Stimulated activated CD4-positive, alpha-beta T cell treated with anti-CD3 and anti-CD28 coated beads, Interleukin-4, amount 100 ng/mL, for 48 hours (primary cell): ENCODE data around the gene LRRC2.
"Not testable (repeated sequence)": the region's sequence is repeated elsewhere in the genome, so short reads cannot be mapped to it uniquely, and the experiment has no call there.

ENCODE experiments used
- DNase-seq, 2 donors: peaks; one replicate each; pipeline ENCODE4 v3.0.0-alpha.2; 2020; ENCODE audit warnings: low read depth in 2 of 2

Gene LRRC2

DNA sequence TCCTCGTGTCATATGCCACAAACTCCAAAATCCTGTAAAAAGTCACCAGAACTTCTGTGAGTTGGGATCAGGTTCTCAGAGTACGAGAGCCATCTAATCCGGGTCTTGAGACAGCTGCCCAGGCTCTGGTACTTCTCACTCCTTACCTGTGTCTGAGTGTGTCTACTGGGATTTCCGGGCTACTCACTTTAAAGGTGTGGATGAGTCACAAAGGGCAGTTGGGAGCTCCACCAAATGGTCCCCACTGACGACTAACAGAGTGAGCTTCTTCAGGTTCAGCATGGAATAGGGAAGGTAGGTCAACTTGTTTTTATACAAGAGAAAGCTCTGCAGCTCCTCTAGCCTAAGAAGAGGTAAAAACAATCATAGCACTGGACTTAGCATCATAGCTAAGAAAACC is 38.9 kb downstream of the LRRC2 start:
- no peak for DNase-seq

DNA sequence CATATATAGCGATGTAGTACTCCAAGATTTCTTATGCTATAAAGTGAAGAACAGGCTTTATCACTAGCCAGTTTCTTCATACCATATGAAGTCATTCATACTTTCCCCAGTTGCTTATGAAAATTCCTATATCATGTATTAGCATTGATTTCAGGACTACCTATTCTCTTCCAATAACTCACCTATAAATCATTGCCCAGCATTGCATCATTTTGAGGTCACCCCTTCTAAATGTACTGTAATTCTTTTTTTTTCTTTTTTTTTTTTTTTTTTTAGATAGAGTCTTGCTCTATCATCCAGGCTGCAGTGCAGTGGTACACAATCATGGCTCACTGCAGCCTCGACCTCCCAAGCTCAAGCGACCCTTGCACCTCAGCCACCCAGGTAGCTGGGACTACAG is 41.3 kb downstream of the LRRC2 start:
- DNase-seq: no peak

DNA sequence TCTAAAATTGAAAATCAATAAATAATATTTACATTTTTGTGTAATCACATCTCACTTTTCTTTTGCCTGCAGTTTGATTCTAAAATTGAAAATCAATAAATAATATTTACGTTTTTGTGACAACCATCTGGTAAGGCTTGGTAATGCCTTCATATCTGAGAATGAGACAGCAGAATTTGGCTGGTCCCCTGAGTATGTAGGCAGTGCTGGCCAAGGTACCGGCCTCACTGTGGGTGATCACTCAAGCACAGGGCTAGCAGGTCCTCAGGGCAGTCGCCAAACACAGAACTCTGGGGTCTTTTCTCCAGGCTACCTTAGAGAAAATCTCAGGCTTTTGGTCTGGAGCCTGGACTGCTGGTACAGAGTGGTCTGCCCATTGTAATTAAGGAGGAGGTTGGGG is 42.1 kb downstream of the LRRC2 start:
- no peak for DNase-seq

DNA sequence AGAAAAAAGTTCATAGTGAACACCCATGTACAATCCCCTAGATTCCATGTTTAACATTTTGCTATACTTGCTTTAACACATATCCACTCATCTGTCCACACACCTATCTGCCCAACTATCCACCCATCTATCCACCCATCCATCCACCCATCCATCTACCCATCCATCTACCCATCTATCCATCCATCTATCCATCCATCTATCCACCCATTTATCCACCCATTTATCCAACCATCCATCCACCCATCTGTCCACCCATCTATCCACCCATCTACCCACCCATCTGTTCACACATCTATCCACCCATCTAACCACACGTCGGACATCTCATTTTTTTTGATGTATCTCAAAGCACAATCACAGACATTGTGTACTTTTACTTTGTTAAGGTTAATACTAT is 42.5 kb downstream of the LRRC2 start:
- no peak for DNase-seq

DNA sequence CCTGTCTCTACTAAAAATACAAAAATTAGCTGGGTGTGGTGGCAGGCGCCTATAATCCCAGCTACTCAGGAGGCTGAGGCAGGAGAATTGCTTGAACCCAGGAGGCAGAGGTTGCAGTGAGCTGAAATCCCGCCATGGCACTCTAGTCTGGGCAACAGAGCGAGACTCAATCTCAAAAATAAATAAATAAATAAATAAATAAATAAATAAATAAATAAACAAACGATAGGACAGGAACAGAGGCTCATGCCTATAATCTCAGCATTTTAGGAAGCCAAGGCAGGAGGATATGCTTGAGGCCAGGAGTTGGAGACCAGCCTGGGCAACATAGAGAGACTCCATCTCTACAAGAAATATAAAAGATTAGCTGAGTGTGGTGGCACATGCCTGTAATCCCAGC is 43.9 kb downstream of the LRRC2 start:
- DNase-seq: not testable (repeated sequence)

DNA sequence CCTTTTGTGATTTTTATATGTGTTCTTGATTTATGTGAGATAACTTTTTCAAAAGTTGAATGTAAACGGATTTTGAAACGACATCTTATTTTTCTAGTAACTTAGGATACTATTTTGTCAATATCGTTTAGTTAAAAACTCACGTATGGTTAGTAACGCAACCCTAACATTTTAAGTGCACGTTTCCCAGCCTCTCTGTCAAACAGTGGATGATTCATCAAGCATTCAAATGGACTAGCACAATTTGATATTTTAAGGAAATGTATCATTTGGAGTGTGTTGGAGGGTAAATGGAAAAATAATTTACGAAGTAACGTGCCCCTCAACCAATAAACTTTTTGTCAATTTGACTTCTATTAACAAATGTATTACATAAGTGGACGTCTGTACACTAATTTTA is 45.0 kb downstream of the LRRC2 start:
- no peak for DNase-seq

DNA sequence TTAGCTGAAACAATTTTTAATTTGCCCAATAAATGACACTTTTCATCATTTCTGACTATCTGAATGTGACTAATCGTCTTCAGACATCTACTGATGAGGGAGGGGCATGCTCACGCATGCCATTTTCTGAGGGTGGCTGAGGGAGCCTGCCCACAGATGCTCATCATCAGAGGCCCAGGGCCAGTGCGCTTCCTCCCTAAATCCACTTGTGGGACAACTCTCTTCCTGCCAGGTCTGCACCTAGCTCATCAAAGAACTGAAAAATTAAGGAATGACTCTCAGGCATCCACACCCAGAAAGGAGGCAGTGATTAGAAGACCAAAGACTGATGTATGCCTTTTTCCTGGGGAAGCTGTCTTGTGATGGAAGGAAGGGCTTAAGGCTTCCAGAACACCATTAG is 45.6 kb downstream of the LRRC2 start:
- no peak for DNase-seq

DNA sequence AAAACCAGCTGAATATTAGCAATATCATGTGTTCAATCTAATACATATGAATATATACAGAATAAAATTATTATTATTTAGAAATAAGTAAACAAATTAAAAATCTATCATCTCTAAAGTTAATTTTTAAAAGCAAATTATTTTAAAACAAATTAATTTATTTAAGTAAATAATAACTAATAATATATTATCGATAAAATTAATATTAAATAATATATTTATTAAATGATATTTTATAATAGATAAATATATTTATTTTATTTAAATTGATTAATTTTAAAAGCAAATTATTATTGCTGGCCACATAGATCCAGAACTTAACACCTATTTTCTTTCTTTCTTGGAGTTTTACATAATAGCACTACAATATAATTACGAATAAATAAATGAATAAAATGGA is 46.1 kb downstream of the LRRC2 start:
- no peak for DNase-seq

DNA sequence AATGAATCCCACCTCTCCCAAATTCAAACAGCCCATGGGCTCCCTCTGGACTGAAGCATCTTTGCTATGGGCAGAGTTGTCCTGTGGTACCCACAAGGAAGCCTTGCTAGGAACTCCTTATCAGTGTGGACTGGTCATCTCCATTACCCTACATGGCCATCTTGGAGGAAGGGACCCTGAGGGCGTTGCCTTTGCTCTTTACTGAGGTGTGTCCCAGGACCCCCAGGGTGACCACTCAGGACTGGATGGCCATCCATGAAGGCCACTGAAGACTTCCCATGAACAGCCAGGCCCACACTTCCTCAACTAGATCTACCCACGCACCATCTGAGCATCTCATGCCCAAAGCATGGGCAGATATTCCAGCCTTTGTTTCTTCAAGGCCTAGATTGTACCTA is 48.3 kb downstream of the LRRC2 start:
- DNase-seq: no peak

DNA sequence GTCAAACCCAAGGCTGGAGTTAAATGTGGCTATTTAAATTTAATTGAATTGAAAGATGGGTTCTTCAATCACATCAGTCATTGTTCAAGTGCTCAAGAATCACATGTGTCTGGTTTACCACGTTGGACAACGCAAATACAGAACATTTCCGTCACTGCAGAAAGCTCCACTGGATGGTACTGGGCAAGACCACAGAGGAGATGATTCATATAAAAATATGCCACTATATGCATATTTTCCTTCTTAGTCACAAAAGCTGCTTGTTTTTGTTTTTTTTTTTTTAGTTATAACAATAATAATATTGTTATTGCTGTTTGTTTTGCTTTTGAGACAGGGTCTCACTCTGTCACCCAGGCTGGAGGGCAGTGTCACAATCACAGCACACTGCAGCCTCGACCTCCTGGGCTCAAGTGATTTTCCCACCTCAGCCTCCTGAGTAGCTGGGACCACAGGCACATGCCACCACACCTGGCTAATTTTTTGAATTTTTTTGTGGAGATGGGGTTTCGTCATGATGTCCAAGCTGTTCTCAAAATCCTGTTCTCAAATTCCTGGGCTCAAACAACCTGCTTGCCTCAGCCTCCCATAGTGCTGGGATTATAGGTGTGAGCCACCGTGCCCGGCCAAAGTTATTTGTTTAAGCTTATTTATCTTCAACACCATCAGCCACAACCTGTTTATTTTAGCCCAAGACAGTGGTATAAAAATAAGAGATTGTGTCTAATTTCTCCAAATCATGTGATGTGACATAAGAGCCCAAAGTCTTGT is 48.9 kb downstream of the LRRC2 start:
- no peak for DNase-seq

DNA sequence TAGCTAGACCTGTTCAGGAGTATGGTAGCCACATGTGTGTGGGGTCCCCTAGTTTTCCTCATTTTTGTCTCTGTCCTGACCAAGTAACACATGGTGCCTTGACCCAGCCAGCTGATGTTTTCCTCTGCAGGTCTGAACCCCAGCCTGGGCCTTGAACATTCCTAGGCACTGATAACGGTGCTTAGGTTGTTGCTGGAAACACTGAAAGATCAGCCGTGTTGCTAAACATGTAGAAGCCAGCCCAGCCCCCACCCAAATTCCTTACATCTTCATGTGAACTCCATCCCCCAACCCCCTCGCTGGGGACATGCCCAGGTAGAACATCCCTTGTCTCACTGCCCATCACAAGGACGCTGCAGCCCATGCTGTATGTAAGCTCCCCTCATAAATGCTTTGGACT is 49.6 kb downstream of the LRRC2 start:
- no peak for DNase-seq

DNA sequence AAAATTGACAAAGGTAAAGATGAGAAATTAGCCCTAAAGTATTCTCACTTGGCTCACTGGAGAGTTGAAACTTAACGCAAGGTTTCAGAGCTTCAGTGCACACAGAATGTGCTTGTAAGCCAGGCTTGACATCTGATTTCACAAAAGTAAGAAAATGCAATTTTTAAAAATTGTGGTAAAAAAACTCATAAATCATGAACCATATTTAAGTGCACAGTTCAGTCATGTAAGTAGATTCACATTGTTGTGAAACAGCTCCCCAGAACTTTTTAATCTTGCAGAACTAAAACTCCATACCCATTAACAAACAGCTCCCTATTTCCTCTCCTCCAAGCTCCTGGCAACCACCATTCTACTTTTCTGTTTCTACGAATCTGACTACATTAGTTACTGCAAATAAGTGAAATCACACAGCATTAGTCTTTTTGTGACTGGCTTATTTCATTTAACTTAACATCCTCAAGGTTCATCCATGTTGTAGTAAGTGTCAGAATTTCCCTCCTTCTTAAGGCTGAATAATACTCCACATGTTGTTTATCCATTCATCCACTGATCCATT is 53.8 kb downstream of the LRRC2 start:
- DNase-seq: no peak

DNA sequence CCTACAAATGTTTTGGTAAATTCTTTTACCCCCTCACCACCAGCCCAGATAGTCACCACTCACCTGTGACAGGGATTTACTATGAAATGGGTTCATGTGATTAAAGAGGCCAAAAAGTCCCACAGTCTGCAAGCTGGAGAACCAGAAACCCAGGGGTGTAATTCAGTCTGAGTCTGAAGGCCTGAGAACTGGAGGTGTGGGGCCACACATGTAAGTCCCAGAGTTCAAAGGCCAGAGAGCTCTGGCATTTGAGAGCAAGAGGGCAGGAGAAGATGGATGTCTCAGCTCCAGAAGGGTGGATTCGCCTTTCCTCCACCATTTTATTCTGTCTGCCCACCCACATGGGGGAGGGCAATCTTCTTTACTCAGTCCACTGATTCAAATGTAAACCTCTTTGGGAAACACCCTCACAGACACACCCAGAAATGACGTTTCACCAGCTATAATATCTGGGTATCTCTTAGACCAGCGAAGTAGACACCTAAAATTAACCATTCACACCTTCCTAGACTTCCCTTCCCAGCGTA is 56.4 kb downstream of the LRRC2 start:
- no peak for DNase-seq

DNA sequence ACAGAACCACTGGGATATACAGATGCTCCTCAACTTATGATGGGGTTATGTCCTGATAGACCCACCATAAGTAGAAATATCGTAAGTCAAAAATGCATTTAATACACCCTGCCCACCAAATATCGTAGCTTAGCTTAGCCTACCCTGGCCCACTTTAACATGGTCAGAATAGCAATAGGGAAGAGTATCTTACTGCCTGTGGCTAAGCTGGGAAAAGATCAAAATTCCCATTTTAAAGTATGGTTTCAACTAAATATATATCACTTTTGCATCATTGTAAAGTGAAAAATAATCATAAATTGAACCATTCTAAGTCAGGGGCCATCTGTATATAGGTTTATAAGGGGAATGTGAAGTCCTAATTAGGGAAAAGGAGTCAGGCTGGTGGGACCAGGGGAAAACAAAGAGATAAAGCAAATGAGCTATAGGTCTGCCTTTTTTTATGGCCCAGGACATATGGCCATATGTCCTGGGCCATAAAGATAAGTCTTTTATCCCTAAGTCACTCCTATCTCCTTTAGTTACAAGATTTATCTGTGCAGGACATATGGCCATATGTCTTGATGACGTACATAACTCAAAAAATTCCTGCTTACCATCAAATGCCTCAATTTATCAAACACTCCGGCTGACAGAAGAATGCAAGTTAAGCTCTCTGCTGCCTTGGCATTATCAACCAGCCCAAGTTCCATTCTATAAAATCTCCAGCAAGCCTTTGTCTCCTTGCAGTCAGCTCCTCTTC is 57.1 kb downstream of the LRRC2 start:
- DNase-seq: no peak

DNA sequence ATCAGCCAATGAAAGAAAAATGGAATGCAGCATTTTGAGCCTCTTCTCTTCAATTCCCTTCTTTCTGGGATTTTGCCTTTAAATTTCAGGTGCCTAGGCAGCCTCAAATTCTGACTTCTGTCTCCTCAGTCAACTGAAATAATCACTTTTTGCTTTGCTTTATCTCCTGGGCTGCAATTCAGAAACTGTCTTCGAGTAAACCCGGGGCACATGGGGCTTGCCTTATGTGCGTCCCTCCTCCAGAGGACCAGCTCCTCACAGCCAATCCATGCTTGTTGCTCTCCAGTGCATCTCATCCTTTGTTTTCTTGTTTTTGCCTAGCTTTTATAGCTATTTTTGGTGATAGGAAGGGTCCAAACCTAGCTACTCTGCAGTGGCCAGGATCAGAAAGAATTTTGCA is 59.6 kb downstream of the LRRC2 start:
- no peak for DNase-seq

DNA sequence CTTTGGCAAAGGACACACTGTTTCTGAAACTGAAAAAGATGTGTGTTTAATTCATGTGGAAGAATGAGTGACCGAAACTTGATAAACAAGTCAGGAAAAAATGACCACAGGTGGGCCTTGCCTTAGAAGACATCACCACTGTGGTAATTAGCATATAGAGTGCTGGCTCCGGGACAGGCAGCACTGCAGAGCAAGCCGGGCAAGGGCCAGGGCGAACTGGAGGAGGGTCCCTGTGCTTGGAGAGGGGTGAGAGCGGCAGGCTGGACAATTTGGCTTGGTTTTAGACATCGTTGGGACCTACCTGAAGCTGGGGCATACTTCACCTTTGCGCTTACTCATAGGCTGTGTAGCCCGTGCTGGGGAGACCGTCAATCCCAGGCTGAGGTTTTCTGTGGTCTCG is 60.1 kb downstream of the LRRC2 start:
- no peak for DNase-seq

DNA sequence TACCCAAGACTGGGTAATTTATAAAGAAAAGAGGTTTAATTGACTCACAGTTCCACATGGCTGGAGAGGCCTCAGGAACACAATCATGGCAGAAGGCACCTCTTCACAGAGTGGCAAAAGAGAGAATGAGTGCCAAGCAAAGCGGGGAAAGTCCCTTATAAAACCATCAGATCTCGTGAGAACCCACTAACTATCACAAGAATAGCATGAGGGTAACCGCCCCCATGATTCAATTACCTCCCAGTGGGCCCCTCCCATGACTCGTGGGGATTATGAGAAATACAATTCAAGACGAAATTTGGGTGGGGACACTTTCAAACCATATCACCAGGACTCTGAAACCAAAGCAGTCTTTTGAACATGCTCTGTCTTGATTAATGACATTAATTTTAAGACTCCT is 61.3 kb downstream of the LRRC2 start:
- peak in 1 of 2 donors; percentile 9 for DNase-seq

DNA sequence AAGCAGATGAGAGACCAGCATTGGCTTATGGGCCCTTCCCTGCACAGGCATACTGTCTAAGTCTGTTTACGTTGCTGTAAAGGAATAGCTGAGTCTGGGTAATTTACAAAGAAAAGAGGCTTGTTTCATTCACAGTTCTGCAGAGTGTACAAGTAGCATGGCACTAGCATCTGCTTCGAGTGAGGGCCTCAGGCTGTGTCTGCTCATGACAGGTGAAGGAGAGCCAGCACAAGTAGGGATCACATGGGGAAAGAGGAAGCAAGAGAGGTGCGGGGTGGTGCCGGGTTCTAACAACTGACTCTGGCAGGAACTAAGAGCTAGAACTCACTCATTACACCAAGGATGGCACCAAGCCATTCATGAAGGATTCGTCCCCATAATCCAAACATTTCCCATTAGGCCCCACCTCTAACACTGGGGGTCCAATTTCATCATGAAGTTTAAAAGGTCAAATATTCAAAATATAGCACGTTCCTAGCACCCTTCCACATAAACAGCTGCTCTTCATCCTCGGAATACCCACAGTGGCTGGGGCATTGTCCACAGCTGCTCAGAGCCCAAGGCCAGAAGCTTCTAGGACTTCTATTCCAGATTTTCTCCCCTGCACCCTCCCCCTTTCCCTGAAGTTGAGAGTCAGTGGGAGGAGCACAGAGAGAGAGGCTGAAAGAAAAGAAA is 62.8 kb downstream of the LRRC2 start:
- no peak for DNase-seq

DNA sequence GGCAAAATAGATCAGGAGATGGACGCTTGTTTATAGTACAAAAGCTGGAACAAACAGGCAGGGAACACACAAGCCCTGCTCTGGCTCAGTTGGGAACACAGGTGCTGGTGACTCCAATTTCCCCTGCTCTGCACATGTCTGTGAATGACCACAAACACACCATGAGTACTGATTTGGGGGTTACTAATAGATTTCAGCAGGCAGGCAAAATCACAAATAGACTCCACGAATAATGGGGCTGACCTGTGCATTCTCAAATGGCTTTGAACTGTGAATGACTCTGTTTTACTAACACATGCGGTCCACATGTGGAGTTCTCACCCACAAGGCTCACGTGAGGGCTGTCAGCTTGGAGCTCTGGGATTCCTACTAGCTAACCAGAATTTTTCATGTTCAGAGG is 64.4 kb downstream of the LRRC2 start:
- DNase-seq: no peak

DNA sequence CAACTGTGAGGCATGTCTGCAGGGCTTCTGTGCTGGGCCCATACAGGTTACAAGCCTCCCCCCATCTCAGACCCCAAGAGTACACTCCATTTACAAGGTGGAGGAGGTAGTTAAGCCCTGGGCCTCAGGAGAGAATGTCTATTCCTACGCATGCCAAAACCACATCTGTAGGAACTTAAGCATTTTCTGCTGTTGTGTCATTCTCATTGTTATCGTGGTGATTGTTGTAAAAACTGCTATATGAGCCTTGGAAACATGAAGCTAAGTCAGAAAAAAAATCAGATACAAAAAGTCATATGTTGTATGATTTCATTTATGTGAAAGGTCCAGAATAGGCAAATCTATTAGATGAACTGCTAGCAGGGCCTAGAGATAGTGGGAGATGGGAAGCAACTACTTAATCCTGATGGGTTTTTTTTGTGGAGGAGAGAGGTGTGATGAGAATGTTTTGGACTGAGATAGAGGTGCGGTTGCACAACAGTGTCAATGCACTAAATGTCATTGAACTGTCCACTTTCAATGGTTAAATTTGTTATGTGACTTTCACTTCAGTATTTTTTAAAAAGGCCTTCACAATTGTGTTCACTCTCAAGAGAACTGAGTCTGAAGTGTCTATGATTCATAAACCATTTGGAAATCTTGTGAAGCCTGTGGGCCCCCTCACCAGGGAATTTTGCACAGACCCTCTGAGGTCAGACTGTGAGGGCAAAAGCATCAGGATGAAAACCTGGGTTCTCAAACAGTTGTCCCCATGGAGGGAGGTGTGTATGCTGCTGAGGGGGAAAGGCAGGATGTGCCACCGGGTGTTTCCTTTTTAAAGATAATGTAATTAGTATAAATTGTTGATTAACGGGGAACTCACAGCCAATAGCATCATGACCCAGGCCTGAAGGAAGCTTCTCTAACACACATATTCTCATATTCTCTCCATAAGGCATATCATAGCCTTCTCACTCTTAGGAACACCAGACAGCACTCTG is 65.2 kb downstream of the LRRC2 start:
- no peak for DNase-seq

DNA sequence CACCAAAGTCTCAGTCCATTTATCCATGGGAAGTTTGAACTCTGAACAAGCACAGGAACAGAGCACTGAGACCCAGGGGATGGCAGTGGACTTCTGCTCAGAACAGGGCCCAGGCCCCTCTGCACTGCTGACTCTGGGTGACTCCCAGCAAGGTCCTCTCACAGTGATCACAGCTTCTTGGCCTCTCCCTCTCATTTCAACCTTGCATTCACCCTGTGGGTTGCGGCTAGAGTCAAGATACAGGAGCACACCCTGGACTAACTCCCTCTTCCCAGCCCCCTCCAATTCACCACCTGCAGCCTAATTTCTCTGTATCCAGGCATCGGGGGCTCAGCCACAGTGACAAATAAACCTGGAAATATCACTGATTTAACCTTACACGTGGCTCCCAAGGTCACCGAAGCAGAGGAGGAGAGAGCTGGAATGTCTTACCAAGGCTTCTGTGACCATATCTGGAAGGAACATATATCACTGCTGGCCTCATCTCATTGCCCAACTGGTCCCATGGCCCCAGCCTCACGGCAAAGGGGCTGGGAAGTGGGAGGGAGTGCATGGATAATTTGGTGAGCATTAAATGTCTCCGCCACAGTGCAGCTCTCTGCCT is 67.1 kb downstream of the LRRC2 start:
- no peak for DNase-seq
